ENCODE data around the gene ZBTB7C.

DNA sequence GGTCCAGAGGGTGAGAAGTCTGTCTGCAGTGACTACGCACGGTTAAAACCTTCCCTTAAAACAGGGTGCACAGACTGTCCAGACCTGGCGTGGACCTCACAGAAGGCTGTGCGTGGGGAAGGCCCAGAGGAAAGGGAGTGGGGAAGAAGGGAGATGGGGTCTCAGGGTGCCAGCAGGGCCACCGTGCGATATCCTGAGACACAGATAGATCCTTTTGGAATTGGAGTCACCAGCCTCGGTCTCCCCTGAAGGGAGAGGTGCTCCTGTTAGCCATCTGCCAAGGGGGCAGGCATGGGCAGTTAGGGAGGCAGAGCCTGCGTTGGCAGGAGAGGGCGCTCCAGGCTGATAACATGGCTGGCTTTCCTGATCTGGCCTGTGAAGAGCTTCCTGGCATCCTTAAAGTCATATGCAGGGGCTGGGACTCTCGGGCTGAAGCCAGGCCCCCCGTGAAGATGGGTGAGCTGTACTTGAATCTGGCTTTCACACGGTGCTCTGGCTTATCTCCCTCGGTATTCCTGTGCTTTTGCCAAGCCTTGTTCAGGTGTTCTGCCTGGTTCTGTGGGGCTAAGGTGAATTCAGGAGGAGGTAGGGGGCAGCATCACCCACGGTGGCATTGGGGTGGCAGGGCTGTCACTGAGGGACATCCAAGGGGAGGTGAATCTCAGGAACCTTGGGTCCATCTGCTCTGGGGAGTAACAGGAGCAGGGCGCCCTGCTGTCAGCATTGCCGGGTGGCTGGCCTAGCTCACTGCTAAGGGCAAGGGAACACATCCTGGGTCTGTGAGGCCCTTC is 371.5 kb downstream of the ZBTB7C start:
- TF ChIP-seq CBX8 (IDR thresholded peaks at IDR 0.05) = no peak
- TF ChIP-seq, protein P1, sequence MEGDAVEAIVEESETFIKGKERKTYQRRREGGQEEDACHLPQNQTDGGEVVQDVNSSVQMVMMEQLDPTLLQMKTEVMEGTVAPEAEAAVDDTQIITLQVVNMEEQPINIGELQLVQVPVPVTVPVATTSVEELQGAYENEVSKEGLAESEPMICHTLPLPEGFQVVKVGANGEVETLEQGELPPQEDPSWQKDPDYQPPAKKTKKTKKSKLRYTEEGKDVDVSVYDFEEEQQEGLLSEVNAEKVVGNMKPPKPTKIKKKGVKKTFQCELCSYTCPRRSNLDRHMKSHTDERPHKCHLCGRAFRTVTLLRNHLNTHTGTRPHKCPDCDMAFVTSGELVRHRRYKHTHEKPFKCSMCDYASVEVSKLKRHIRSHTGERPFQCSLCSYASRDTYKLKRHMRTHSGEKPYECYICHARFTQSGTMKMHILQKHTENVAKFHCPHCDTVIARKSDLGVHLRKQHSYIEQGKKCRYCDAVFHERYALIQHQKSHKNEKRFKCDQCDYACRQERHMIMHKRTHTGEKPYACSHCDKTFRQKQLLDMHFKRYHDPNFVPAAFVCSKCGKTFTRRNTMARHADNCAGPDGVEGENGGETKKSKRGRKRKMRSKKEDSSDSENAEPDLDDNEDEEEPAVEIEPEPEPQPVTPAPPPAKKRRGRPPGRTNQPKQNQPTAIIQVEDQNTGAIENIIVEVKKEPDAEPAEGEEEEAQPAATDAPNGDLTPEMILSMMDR (IDR thresholded peaks at IDR 0.05) = peak; percentile 21; the same call in 1 of the 3 replicates
- TF ChIP-seq CEBPB (IDR thresholded peaks at IDR 0.05) = no peak
- no peak for TF ChIP-seq MAFK (IDR thresholded peaks at IDR 0.05; ENCODE audit: partially characterized antibody)
- peak; percentile 29 to 36; a peak in 2 of 5 replicates for TF ChIP-seq RAD21 (conservative IDR thresholded peaks at IDR 0.05 in 1 of 2, IDR thresholded peaks at IDR 0.05 in 1 of 2)
- no peak for TF ChIP-seq SMC3 (IDR thresholded peaks at IDR 0.05)
- TF ChIP-seq, protein P2, sequence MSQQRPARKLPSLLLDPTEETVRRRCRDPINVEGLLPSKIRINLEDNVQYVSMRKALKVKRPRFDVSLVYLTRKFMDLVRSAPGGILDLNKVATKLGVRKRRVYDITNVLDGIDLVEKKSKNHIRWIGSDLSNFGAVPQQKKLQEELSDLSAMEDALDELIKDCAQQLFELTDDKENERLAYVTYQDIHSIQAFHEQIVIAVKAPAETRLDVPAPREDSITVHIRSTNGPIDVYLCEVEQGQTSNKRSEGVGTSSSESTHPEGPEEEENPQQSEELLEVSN (IDR thresholded peaks at IDR 0.05; ENCODE audit: borderline replicate concordance, low read depth) = no peak
- TF ChIP-seq POLR2A (IDR thresholded peaks at IDR 0.05; ENCODE audit: low read length) = no peak
- TF ChIP-seq EP300 (IDR thresholded peaks at IDR 0.05) = no peak

Measured in A549 (cell line).